Lower lobe of right lung (tissue), 2 donors: ENCODE measurements around the gene ZNF14. TPM values are rescaled to one million over a fixed set of nuclear protein-coding genes. Genes with fewer than 3 reads are reported as not detected.
"Not testable (repeated sequence)": the region's sequence is repeated elsewhere in the genome, so short reads cannot be mapped to it uniquely, and the experiment has no call there.

Source experiments
- ATAC-seq, 2 donors: fragments of 200-7000 bp; cut with Tn5 transposase; one replicate each; pipeline ENCODE4 v1.9.1; 2020 to 2022; ENCODE audit warnings: mild to moderate bottlenecking in 2 of 2, moderate library complexity in 2 of 2
- DNase-seq: peaks from one replicate; pipeline ENCODE4 v3.0.0-alpha.2; 2020
- H3K27ac ChIP-seq: fragments of 200-600 bp; one replicate; pipeline ENCODE4 v1.8.0; 2022
- H3K27me3 ChIP-seq: fragments of 200-600 bp; one replicate; pipeline ENCODE4 v1.8.0; 2022; ENCODE audit warnings: low read depth
- H3K36me3 ChIP-seq: fragments of 200-600 bp; one replicate; pipeline ENCODE4 v1.8.0; 2022; ENCODE audit warnings: mild to moderate bottlenecking
- H3K4me1 ChIP-seq: fragments of 200-600 bp; one replicate; pipeline ENCODE4 v1.8.0; 2022
- H3K4me3 ChIP-seq: fragments of 200-600 bp; one replicate; pipeline ENCODE4 v1.8.0; 2022; ENCODE audit warnings: mild to moderate bottlenecking
- H3K9me3 ChIP-seq: fragments of 200-600 bp; one replicate; pipeline ENCODE4 v1.8.0; 2022
- intact Hi-C: fragments of 100-400 bp; cut with DNase I; formaldehyde crosslinking; loops from one replicate; pipeline ENCODE4 v1.11.0; 2022
- long read RNA-seq: library from polyadenylated mRNA; unstranded; transcript quantifications from one replicate; pipeline ENCODE4 v2.0.0, GENCODE V29; 2021
- total RNA-seq: library from RNA; stranded (reverse); fragmentation: NEBNext Ultra II Directional; extraction: Animal tissue kit (Norgen Biotek cat#: 25700); gene quantifications from one replicate; pipeline ENCODE4 v1.2.1, GENCODE V29; 2021
- TF ChIP-seq, protein P1 (sequence below): fragments of 200-600 bp; IDR thresholded peaks from one replicate; pipeline ENCODE4 v1.8.0; 2022; ENCODE audit warnings: antibody characterized with exemption, mild to moderate bottlenecking
- donor health status: DM: no; HTN: yes; CAD: no; lungs with severe emphysema.

ZNF14 gene
- 6.7 TPM for total RNA-seq
- long read RNA-seq, transcript ZNF14-201 (4 exons, 2,949 nt) = major isoform, 7 of 7 reads
- long read RNA-seq, partial matches to known transcripts = 0 of 7 reads
- long read RNA-seq, other reads (novel, unspliced or antisense) = 0 of 7 reads

DNA sequence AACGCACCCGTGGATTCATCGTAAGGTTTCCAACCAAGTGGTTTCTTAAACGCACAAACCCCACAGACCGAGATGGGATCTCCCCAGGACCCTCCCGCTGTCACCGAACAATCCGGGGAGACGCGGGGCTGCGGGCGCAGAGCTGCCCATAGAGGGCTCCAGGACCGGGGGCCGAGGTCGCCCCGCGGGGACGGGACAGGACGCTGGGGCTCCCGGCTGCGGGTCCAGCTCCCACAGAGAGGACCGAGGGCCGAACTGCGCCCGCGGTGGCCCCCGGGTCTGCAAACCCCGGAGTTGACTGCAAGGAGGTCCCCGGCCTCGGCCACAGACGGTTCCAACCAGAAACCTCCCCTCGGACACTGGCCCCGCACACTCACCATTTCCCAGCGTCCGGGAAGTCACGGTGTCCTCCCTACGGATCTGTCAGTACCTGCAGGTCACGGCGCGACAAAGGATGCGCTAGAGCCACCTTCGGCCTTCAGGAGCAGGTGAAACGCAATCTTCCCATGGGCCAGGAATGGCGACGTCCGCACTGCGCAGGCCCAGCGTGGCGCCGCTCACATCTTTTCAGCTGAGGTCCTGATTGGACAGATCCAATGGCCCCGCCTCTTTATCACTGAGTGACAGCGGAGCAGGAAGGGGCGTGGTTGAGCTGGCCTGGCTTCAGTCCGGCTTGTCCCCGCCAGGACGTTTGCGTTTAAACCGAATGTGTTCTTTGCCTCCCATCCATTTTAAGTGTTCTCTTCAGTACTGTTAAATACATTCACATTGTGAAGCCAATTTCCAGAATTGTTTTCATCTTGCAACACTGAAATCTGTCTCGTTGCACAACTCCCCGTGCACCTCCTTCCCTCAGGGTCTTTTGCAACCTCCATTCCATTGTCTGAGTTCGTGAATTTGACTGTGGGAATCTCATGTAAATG is at the start of gene ZNF14:
Gene ZNF14, minus strand, starts transcription at position 534 of the 923 bp plus-strand sequence. Its CDS starts 154 bp downstream, at position 380.
- DNase-seq (peak; percentile 94), ATAC-seq (peak; percentile 100)
- H3K36me3 ChIP-seq = no peaks in the 10 kb centered on the region
- intact Hi-C loops = no loop called here
- H3K4me3 ChIP-seq = peak within 1 kb of the TSS; percentile 100
- H3K27me3 ChIP-seq = no peaks in the 10 kb centered on the region
- TF ChIP-seq, protein P1, sequence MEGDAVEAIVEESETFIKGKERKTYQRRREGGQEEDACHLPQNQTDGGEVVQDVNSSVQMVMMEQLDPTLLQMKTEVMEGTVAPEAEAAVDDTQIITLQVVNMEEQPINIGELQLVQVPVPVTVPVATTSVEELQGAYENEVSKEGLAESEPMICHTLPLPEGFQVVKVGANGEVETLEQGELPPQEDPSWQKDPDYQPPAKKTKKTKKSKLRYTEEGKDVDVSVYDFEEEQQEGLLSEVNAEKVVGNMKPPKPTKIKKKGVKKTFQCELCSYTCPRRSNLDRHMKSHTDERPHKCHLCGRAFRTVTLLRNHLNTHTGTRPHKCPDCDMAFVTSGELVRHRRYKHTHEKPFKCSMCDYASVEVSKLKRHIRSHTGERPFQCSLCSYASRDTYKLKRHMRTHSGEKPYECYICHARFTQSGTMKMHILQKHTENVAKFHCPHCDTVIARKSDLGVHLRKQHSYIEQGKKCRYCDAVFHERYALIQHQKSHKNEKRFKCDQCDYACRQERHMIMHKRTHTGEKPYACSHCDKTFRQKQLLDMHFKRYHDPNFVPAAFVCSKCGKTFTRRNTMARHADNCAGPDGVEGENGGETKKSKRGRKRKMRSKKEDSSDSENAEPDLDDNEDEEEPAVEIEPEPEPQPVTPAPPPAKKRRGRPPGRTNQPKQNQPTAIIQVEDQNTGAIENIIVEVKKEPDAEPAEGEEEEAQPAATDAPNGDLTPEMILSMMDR = no peak
- peak within 1 kb of the TSS; percentile 85 for H3K27ac ChIP-seq
- H3K9me3 ChIP-seq = peaks cover 30% of the 10 kb centered on the region
- H3K4me1 ChIP-seq = peaks cover 13% of the 10 kb centered on the region

DNA sequence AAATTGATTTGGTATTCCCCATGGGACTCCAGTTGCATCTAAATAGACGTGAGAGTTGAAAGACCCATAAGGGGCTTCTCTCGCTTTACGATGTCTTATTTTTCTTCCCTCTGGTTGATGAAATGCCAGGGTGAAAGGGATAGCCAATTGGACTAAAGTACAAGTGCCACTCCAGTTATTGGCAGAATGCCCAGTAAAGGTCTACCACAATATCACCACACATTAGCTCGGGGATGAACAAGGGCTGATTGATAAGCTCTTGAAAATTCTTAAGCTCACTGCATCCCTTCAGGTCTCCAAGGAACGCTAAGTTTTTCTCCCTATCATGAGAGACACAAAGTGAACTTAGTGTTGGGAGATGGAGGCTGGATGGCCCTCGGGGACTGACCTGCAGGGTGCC is 48.9 kb upstream of the ZNF14 start:
- H3K9me3 ChIP-seq, H3K27ac ChIP-seq, H3K4me3 ChIP-seq, DNase-seq, H3K27me3 ChIP-seq, intact Hi-C loops, ATAC-seq: not testable (repeated sequence)
- H3K36me3 ChIP-seq = peaks cover 17% of the 10 kb centered on the region
- H3K4me1 ChIP-seq = peaks cover 13% of the 10 kb centered on the region

DNA sequence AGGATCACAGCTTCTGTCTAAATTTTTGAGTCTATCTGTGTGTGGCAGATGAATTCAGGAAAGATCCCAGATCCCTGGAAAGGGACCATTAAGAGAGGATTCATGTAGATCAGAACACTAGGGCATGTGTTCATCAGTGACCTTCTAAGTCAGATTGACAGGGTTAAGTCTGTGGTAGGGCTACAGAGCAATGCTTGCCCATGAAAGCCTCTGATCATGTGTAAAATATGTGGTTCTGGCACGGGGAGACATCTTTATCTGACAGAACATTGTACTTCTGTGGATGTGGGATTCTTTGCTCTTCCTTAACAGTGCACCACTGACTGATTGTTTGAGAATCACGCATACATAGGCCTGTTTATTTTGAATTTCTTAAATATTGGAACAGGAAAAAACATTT is 45.8 kb upstream of the ZNF14 start:
- Histone ChIP-seq H3K27ac (no peak overlapping the region), H3K4me1 (peaks cover 25% of the 10 kb centered on the region), H3K9me3 (no peaks in the 10 kb centered on the region), H3K27me3 (no peaks in the 10 kb centered on the region), H3K4me3 (no peak overlapping the region), H3K36me3 (no peaks in the 10 kb centered on the region)
- DNase-seq (no peak), ATAC-seq (no peak)
- intact Hi-C loops = no loop called here
- TF ChIP-seq, protein P1 = no peak

DNA sequence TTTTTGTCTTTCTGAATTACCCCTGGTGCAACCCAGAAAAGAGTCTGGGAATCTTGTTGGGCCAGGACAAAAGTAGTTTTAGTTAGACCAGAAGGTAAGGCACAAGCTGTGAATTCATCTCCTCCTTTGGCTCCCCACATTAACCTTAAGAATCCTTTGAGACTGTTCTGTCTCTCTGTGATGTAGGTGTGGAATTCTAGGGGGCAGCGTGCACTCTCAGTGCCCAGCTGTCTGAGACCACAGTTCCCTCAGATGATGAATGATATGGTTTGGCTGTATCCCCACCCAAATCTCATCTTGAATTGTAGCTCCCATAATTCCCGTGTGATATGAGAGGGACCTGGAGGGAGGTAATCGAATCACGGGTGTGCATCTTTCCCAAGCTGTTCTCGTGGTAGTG is 44.8 kb upstream of the ZNF14 start:
- DNase-seq (no peak), ATAC-seq (no peak)
- TF ChIP-seq, protein P1 = no peak
- H3K27ac ChIP-seq = no peak overlapping the region
- no peaks in the 10 kb centered on the region for H3K9me3 ChIP-seq
- H3K36me3 ChIP-seq = no peaks in the 10 kb centered on the region
- peaks cover 25% of the 10 kb centered on the region for H3K4me1 ChIP-seq
- intact Hi-C loops = no loop called here
- H3K27me3 ChIP-seq = no peaks in the 10 kb centered on the region
- no peak overlapping the region for H3K4me3 ChIP-seq

DNA sequence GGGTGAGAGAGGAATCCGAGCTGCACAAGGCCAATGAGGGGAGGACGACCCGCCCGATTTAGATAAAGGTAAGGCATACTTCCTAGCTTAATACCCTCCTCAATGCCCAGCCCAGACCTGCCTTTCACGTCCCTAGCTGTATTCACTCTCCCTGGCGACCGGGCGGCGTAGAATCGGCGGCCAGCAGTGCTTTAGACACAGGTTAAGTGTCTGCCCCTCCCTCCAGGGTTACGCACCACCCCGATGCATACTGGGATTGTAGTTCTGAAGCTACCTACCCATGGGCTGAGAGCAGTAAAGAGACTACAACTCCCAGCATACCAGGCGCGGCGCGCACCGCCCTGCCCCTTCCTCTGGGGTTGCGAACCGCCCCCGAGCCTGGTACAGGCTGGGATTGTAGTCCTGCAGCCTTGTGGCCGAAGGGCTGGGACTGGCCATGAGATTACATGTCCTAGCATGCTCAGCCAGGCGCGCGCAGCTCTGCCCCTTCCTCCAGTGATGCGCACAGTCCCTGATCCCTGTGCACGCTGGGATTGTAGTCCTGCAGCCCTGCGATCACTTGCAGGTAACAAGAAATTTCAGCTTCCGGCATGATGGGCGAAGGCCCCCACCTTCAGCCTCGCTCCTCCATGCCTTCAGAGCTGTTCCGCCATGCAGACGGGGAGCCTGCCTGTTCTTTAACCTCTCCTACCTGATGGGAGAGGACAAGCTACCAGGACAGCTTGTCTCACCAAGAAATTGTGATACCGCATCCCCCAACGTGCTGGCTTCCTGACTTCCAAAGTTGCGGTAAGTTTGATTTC is 43.5 kb upstream of the ZNF14 start:
- Histone ChIP-seq H3K27ac (peak overlapping the region; percentile 83), H3K4me1 (peaks cover 25% of the 10 kb centered on the region), H3K36me3 (no peaks in the 10 kb centered on the region), H3K4me3 (peak overlapping the region; percentile 89), H3K27me3 (no peaks in the 10 kb centered on the region), H3K9me3 (no peaks in the 10 kb centered on the region)
- intact Hi-C loops = no loop called here
- ATAC-seq (peak; percentile 100), DNase-seq (peak; percentile 98)
- TF ChIP-seq, protein P1 = no peak
